DMS 273 (cell line): ENCODE data around the gene SORCS3.

ENCODE experiments used
- DNase-seq: peaks from one replicate; lab custom pipeline; 2025; ENCODE audit not compliant: unreplicated experiment; lab: John Stamatoyannopoulos, UW

The SORCS3 gene

GRCh38 chr10:104908581-104908980, 267.5 kb downstream of the SORCS3 start:
- no peak for DNase-seq

GRCh38 chr10:104910712-104911111, 269.6 kb downstream of the SORCS3 start:
- DNase-seq, result no peak

DNA sequence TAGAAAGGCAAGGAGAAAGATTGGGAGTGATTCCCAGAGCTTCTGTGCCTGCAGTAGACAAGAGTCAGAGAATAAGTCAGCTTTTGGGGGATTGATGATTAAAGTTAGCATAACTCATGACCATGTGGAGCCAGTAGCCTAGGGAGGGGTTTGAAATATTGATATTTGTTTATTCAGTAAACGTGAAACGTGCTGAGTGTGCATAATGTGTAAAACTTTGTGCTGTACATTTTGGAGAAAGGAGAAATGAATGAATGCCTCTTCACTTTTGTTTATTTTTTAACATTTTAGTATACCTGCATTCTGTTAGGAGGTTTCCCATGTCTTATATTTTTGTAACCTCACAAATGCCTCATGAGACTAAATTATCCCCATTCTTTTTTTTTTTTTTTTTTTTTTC, 272.3 kb downstream of the SORCS3 start:
- no peak for DNase-seq

- DNase-seq, result no peak
Observed at GRCh38 chr10:104920476-104920875, 279.4 kb downstream of the SORCS3 start.

DNA sequence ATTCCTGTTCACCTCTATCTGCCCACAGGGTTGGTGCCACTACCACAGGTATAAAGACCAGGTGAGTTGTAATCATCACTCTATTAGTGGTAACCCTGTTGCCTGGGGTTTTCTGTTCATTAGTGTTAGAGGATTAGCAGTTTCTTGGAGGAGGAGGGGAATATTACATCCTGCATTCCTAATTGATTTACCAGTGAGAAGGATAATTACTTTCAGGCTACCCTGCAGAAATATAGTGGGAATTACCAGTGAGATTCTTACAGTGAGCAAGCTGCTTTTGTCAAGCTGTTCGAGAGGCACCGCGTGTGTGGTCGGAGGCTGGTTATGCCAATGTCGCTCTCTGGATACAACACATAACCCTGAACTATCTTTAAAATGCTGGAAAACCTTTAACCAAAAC, 280.7 kb downstream of the SORCS3 start:
- DNase-seq, result no peak

DNA sequence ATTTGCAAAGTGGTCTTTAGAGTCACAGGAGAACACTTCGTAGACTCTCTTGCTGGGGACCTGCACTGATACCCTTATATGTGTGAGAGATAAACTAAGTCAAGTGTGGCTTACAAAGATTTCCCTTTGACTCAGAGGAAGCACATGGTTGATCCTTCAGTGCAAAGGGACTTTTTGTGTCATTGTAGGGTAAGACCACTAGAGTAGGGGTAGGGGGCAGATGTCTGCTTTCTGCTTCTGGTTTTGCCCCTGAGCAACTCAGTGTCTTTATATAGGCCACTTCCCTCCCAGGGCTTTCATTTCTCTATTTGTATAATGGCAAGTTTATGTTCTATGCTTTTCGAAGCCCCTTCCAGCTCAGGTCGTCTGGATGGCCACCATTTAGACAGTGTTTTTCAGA, 281.7 kb downstream of the SORCS3 start:
- DNase-seq, result no peak

- DNase-seq, result no peak
Observed at GRCh38 chr10:104923501-104923900, 282.4 kb downstream of the SORCS3 start.

DNA sequence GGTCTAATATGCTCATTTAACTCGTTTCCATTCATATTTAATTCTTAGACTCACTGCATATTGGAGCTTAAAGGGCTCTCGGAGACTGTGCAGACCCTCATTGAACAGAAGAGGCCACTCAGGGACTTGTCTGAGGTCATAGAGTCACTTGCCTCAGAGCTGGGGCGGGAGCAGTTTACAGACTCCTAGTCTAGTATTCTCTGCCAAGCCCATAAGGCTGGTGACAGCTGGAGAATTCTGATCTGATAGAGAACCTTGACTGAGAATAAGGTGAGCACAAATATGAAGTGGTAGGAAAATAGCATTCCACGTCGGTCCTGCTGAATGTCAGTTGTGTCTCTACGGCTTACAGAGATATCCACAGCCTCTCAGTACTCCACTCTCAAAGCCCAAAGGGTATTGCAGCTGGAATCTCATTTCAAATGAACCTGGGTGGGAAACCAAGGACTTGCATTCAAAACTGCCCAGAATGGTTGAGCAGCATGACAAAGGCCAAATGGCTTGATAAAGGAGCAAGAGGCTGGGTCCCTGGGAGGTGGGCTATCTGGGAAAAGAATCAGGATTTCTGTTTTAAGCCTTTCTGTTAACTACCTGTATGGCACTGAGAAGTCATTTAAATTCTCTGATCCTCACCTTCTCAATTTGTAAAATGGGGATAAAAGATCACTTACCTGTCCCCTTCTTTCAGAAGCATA, 283.2 kb downstream of the SORCS3 start:
- DNase-seq, result no peak

- DNase-seq, result peak; percentile 68
Observed at GRCh38 chr10:104925232-104925851, 284.3 kb downstream of the SORCS3 start.

GRCh38 chr10:104928734-104929133, 287.6 kb downstream of the SORCS3 start:
- no peak for DNase-seq

DNA sequence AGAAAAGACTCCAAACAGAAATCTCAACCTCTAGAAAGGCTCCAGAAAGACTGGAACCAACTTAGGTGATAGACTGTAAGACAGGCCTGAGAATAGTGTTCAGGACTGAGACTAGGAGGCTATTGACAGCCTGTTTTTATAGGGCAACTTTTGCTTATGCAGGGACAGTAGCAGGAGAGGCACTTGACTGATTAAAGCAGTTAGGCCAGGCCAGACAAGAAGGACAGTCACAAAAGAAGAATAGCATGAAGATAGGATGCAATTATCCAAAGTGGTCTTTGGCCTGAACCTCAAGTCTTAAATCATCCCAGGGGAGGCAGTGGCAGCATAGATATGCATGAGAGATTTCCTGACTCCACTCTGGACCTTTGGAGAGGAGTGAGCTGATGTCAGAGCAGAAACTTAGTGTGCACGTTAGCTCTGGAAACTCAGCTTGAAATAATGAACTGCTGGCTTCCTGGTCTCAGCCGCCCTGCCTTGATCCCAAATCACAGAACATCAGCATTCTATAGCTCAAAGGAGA, 290.6 kb downstream of the SORCS3 start:
- DNase-seq, result no peak

GRCh38 chr10:104935656-104936055, 294.6 kb downstream of the SORCS3 start:
- no peak for DNase-seq

- DNase-seq, result no peak
Observed at GRCh38 chr10:104937567-104937966, 296.5 kb downstream of the SORCS3 start.

DNA sequence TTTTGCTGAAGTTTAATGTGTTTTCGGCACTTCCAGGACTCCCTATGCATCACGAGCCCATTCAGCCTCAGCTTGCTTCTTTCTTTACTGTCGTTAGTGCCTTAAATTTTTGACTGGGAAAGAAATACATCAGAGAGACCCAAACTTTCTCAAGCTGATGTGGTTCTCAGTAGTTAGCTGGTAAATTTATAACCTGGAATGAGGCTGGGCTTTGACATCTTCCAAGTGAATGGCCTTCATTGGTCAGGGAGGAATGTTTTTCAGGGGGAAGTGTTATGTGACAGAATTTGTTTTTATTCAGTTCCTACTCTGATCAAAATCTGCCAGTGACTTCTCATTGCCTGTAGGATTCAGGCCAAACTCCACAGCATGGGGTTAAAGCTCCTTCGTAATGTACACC, 296.9 kb downstream of the SORCS3 start:
- no peak for DNase-seq

- DNase-seq, result no peak
Observed at GRCh38 chr10:104941662-104942061, 300.6 kb downstream of the SORCS3 start.

- no peak for DNase-seq
Observed at GRCh38 chr10:104947314-104947713, 306.2 kb downstream of the SORCS3 start.

GRCh38 chr10:104957178-104957841, 316.2 kb downstream of the SORCS3 start:
- no peak for DNase-seq

GRCh38 chr10:104966563-104967297, 325.6 kb downstream of the SORCS3 start:
- no peak for DNase-seq

GRCh38 chr10:104980368-104980767, 339.3 kb downstream of the SORCS3 start:
- no peak for DNase-seq

GRCh38 chr10:104981995-104982394, 340.9 kb downstream of the SORCS3 start:
- no peak for DNase-seq

DNA sequence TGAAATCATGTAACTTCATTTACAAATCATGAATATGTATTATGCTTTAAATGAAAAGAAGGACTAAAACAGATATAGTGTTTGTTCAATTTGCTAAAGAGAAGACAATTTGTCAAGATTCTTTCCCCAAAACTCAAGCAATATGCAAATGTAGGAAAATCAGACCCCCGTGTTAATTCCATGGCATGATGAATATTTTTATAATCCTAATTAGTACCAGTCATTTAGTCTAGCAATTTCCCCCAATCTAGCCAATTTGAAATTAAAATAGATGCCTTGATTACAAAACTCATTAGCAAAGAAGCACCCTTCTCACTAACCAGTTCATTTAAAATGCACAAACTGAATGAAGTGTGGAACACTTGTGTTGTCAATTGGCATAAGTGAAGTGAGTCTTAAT, 347.6 kb downstream of the SORCS3 start:
- DNase-seq, result no peak
